ENCODE results near the gene HPGD. TPM values are rescaled to one million over a fixed set of nuclear protein-coding genes. Genes with fewer than 3 reads are reported as not detected.

HPGD gene
- 0.19 TPM in 1 of 2 replicates, not detected in the other for total RNA-seq

DNA sequence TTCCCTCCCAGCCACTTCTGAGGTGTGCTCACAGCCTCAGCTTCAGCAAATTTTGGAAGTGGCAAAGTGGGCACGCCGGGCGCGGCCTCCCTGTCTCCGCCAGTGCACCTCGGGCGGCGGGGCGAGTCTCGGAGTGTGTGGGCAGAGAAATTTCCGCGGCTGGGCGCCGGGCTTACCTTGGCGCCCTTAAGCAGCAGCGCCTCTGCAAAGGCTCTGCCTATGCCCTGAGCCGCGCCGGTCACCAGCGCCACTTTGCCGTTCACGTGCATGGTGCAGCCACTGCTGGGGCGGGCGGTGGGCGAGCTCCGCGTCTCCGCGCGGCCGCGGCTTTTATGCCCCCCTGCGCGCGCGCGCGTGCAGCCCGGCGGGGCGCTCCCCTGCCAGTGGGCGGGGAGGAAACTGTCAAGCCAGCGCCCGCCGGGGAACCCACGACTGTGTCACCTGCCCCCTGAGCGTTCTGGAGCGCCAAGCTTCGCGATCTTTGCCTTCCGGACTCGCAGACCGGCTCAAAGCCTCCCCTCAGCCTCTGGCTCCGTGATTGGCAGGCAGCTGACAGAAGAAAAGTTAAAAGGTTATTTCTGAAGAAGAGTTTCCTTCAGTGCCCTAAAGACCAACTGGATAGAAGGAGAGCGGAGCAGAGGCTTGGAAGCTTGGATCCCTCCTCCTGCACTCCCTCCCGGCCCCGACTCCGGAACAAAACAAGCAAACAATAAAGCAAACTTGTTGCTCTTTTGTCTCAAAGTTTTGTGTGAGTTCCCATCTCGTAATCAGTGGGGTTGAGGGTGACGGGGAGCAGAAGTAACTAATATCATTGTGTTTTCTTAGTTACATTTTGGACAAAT is at the start of gene HPGD:
TSS of gene HPGD (minus strand) at position 306 of the 842 bp plus-strand sequence. CDS start at position 269, 37 bp downstream.

Other genes with a start within 250 kb of the HPGD start
- gene FBXO8, start 238.8 kb downstream of the HPGD start, total RNA-seq: 17.4 and 24.3 TPM in 2 replicates
- gene CEP44, start 238.6 kb downstream of the HPGD start, total RNA-seq: 11.3 and 15.2 TPM in 2 replicates